Glomerular visceral epithelial cell (primary cell): ENCODE results near the gene IL18R1.
"Not testable (repeated sequence)": the region's sequence is repeated elsewhere in the genome, so short reads cannot be mapped to it uniquely, and the experiment has no call there.

ENCODE experiments used
- DNase-seq: peaks from one replicate; pipeline ENCODE4 v3.0.0-alpha.2; 2016; ENCODE audit errors: extremely low spot score

Gene IL18R1

GRCh38 chr2:102355526-102356380, at the start of gene IL18R1:
Gene IL18R1 (plus strand): TSS chr2:102355796. CDS start chr2:102362661, 6,865 bp downstream.
- DNase-seq: peak; percentile 83

GRCh38 chr2:102306125-102306524, 49.5 kb upstream of the IL18R1 start:
- DNase-seq: no peak

- DNase-seq: no peak
Observed at GRCh38 chr2:102310964-102311640, 44.5 kb upstream of the IL18R1 start, which contains the start of gene IL1RL1. Gene IL1RL1 (plus strand): TSS chr2:102311563. CDS start chr2:102338265, 26,702 bp downstream.

- DNase-seq: no peak
Observed at GRCh38 chr2:102313025-102313424, 42.6 kb upstream of the IL18R1 start.

- DNase-seq: no peak
Observed at GRCh38 chr2:102313471-102313870, 42.1 kb upstream of the IL18R1 start.

GRCh38 chr2:102313950-102314349, 41.6 kb upstream of the IL18R1 start:
- no peak for DNase-seq

- DNase-seq: no peak
Observed at GRCh38 chr2:102315921-102316320, 39.7 kb upstream of the IL18R1 start.

GRCh38 chr2:102317715-102318114, 37.9 kb upstream of the IL18R1 start:
- DNase-seq: no peak

- no peak for DNase-seq
Observed at GRCh38 chr2:102318437-102318836, 37.2 kb upstream of the IL18R1 start.

- DNase-seq: no peak
Observed at GRCh38 chr2:102321941-102322719, 33.5 kb upstream of the IL18R1 start.

- not testable (repeated sequence) for DNase-seq
Observed at GRCh38 chr2:102324914-102325313, 30.7 kb upstream of the IL18R1 start.

- DNase-seq: no peak
Observed at GRCh38 chr2:102331311-102331980, 24.1 kb upstream of the IL18R1 start.

- no peak for DNase-seq
Observed at GRCh38 chr2:102334486-102334885, 21.1 kb upstream of the IL18R1 start.

- no peak for DNase-seq
Observed at GRCh38 chr2:102335871-102336366, 19.7 kb upstream of the IL18R1 start.

- DNase-seq: no peak
Observed at GRCh38 chr2:102336502-102336945, 19.1 kb upstream of the IL18R1 start.

GRCh38 chr2:102337012-102337411, 18.6 kb upstream of the IL18R1 start:
- DNase-seq: no peak

GRCh38 chr2:102337481-102338386, 17.9 kb upstream of the IL18R1 start:
- DNase-seq: no peak

GRCh38 chr2:102340778-102341177, 14.8 kb upstream of the IL18R1 start:
- no peak for DNase-seq

- no peak for DNase-seq
Observed at GRCh38 chr2:102342888-102343287, 12.7 kb upstream of the IL18R1 start.

- no peak for DNase-seq
Observed at GRCh38 chr2:102344397-102344796, 11.2 kb upstream of the IL18R1 start.
